Progenitor cell of endocrine pancreas (in vitro differentiated cells): ENCODE results near the gene ST7. TPM values are rescaled to one million over a fixed set of nuclear protein-coding genes. Genes with fewer than 3 reads are reported as not detected.
"Not testable (repeated sequence)": the region's sequence is repeated elsewhere in the genome, so short reads cannot be mapped to it uniquely, and the experiment has no call there.

ENCODE experiments used
- DNase-seq: peaks from one replicate; pipeline ENCODE4 v3.0.0; 2021; ENCODE audit warnings: low spot score; ENCODE audit not compliant: unreplicated experiment
- H3K27ac Mint-ChIP-seq: 2 replicates; pipeline ENCODE4 v1.8.0; 2021; ENCODE audit warnings: mild to moderate bottlenecking, moderate library complexity, mixed read lengths
- H3K27me3 Mint-ChIP-seq: 2 replicates; pipeline ENCODE4 v1.8.0; 2021; ENCODE audit warnings: mixed read lengths
- H3K36me3 Mint-ChIP-seq: 2 replicates; pipeline ENCODE4 v1.8.0; 2022; ENCODE audit warnings: mixed read lengths; ENCODE audit not compliant: insufficient read depth
- H3K4me1 Mint-ChIP-seq: 2 replicates; pipeline ENCODE4 v1.8.0; 2021; ENCODE audit warnings: low read depth, mixed read lengths
- H3K4me3 Mint-ChIP-seq: 2 replicates; pipeline ENCODE4 v1.8.0; 2021; ENCODE audit warnings: low read depth, mild to moderate bottlenecking, moderate library complexity, mixed read lengths
- H3K9me3 Mint-ChIP-seq: 2 replicates; pipeline ENCODE4 v1.8.0; 2021; ENCODE audit warnings: low read depth, mixed read lengths
- total RNA-seq: library from RNA; stranded (reverse); gene quantifications from 2 replicates; pipeline ENCODE4 v1.2.1, GENCODE V29; 2021
- TF ChIP-seq, protein P1 (sequence below): fragments of 200-600 bp; sonication (generic); IDR thresholded peaks from one replicate; pipeline ENCODE4 v1.5.0; 2021; ENCODE audit warnings: antibody characterized with exemption, mild to moderate bottlenecking; ENCODE audit not compliant: unreplicated experiment

The ST7 gene
- total RNA-seq, 1 donor from 2014 or later: 24.8 TPM

DNA sequence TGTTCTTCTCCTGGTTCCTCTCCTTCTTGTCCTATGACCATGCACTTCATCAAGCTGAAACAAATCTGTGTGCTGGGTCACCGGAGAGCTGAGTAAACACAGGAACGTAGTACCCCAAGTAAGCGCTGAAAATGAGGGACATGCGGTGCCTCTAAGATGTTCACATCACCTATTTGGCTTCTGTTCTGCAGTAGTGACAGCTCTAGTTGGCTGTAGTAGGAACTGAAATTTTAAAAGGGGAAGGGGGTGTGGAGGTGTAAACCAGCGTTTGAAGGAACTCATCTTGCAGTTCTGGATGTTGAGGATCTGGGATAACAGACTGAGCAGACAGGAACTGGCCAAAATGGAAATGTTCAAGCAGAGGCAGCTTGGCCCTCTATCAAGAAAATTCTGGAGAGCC lies 284.3 kb downstream of the ST7 start:
- peaks cover 2% of the 10 kb centered on the region for H3K36me3 Mint-ChIP-seq
- no peak overlapping the region for H3K4me3 Mint-ChIP-seq
- H3K27ac Mint-ChIP-seq: no peak overlapping the region
- peaks cover 11% of the 10 kb centered on the region for H3K27me3 Mint-ChIP-seq
- peaks cover 14% of the 10 kb centered on the region for H3K9me3 Mint-ChIP-seq
- DNase-seq: no peak
- TF ChIP-seq, protein P1, sequence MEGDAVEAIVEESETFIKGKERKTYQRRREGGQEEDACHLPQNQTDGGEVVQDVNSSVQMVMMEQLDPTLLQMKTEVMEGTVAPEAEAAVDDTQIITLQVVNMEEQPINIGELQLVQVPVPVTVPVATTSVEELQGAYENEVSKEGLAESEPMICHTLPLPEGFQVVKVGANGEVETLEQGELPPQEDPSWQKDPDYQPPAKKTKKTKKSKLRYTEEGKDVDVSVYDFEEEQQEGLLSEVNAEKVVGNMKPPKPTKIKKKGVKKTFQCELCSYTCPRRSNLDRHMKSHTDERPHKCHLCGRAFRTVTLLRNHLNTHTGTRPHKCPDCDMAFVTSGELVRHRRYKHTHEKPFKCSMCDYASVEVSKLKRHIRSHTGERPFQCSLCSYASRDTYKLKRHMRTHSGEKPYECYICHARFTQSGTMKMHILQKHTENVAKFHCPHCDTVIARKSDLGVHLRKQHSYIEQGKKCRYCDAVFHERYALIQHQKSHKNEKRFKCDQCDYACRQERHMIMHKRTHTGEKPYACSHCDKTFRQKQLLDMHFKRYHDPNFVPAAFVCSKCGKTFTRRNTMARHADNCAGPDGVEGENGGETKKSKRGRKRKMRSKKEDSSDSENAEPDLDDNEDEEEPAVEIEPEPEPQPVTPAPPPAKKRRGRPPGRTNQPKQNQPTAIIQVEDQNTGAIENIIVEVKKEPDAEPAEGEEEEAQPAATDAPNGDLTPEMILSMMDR: no peak
- H3K4me1 Mint-ChIP-seq: no peaks in the 10 kb centered on the region

DNA sequence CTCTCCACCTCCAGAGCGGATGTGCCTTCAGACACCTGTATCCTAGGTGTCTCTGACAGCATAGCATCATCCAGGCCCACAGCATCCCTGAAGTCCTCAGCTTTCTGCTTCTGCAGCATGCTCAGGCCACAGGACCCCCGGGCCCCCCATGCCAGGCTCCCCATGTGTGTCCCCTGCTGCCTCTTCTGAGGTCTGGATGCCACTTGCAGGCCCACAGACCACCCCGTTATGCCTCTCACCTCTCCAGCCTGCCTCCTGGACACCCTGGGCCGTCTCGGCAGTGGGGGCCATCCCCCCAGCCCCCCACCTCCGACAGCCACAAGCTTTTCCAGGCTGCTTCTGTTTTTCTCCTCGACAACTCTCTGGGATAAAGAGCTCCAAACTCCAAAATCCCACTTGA lies 285.2 kb downstream of the ST7 start:
- DNase-seq: no peak
- peaks cover 14% of the 10 kb centered on the region for H3K9me3 Mint-ChIP-seq
- H3K27ac Mint-ChIP-seq: no peak overlapping the region
- peaks cover 9% of the 10 kb centered on the region for H3K27me3 Mint-ChIP-seq
- H3K4me1 Mint-ChIP-seq: no peaks in the 10 kb centered on the region
- H3K4me3 Mint-ChIP-seq: no peak overlapping the region
- TF ChIP-seq, protein P1: no peak
- H3K36me3 Mint-ChIP-seq: no peaks in the 10 kb centered on the region

DNA sequence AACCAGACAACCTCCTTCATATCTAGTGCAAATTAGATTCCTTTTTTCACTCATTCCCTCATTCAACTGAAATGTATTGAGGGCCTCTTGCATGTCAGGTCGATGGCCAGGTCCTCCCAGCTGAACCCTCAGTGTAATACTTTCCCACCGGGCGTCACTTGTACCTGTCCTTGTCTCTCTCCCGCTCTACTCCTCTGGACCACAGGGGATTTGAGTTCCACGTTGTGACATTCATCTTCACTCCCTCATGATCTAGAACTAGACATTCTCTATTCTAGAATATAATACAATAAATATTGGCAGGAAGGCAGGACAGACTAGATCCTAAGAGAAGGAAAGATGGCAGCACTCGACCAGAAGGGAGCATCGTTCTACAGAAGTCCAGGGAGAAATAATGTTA lies 285.6 kb downstream of the ST7 start:
- DNase-seq: no peak
- Mint-ChIP-seq H3K27me3 (peaks cover 9% of the 10 kb centered on the region), H3K4me3 (no peak overlapping the region), H3K27ac (no peak overlapping the region), H3K9me3 (peaks cover 14% of the 10 kb centered on the region), H3K36me3 (no peaks in the 10 kb centered on the region), H3K4me1 (no peaks in the 10 kb centered on the region)
- TF ChIP-seq, protein P1: no peak

DNA sequence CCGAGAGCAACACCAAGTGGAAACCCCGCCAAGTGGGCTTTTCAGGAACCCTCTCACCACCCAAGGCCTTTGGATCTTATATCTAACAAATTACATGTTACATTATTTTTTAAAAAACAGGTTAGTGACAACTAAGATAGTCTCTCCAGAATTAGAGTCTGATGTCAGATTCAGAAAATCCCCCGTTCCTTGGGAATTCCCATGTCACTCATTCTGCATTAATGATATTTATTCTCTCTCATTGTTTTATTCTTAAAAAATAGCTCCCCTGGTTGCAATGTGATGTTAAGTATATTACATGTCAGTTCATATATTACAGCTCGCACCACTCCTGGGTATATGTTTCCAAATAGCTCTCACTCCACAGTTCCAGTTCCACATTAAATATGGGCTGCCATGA lies 287.8 kb downstream of the ST7 start:
- Mint-ChIP-seq H3K4me3 (no peak overlapping the region), H3K27ac (no peak overlapping the region), H3K9me3 (peaks cover 12% of the 10 kb centered on the region), H3K4me1 (no peaks in the 10 kb centered on the region), H3K27me3 (peaks cover 9% of the 10 kb centered on the region), H3K36me3 (no peaks in the 10 kb centered on the region)
- DNase-seq: no peak
- TF ChIP-seq, protein P1: no peak

DNA sequence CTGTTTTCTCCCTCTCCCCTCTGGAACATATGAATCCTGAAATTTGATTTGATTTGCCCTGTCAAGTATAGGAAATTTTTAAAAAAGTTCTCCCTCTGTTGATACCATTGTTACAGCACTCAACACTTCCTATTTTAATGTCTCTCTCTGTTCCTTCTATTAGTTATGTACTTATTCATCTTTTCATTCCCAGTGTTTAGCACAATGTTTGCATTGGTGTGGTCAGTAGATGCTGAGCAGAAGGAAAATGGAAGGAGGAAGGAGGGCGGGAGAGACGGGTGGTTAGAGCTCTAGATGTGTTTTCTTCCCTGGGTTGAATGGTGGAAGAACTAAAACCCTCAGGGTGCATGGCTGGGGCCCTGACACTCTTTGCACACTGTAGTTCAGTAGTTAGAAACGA lies 290.1 kb downstream of the ST7 start:
- Mint-ChIP-seq H3K9me3 (peaks cover 6% of the 10 kb centered on the region), H3K36me3 (no peaks in the 10 kb centered on the region), H3K27me3 (peaks cover 8% of the 10 kb centered on the region), H3K27ac (no peak overlapping the region), H3K4me1 (no peaks in the 10 kb centered on the region), H3K4me3 (no peak overlapping the region)
- no peak for DNase-seq
- TF ChIP-seq, protein P1: no peak

DNA sequence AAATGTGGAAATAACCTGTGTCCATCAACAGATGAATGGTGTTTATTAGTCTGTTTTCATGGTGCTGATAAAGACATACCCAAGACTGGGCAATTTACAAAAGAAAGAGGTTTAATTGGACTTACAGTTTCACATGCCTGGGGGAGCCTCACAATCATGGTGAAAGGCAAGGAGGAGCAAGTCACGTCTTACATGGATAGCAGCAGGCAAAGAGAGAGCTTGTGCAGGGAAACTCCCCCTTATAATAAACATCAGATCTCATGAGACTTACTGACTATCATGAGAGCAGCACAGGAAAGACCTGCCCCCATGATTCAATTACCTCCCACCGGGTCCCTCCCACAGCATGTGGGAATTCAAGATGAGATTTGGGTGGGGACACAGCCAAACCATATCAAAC lies 292.4 kb downstream of the ST7 start:
- H3K27ac Mint-ChIP-seq, H3K4me1 Mint-ChIP-seq, H3K9me3 Mint-ChIP-seq, DNase-seq, H3K27me3 Mint-ChIP-seq, H3K36me3 Mint-ChIP-seq, H3K4me3 Mint-ChIP-seq: not testable (repeated sequence)
